IPS-20b (cell line): ENCODE data around the gene BSN.

Experiments used
- H3K27ac ChIP-seq: one replicate; pipeline ENCODE4 v1.5.1; 2013; ENCODE audit warnings: low read length
- H3K27me3 ChIP-seq: 2 replicates; pipeline ENCODE4 v1.6.1; 2013; ENCODE audit warnings: mild to moderate bottlenecking, low read length, inconsistent platforms; ENCODE audit not compliant: insufficient read depth
- H3K36me3 ChIP-seq: 2 replicates; pipeline ENCODE4 v1.6.1; 2013; ENCODE audit warnings: low read depth, mild to moderate bottlenecking, inconsistent platforms, low read length, moderate library complexity; ENCODE audit not compliant: insufficient read depth
- H3K4me1 ChIP-seq: 2 replicates; pipeline ENCODE4 v1.6.1; 2013; ENCODE audit warnings: mild to moderate bottlenecking, control low read depth, inconsistent platforms, low read length, moderate library complexity; ENCODE audit not compliant: insufficient read depth
- H3K4me3 ChIP-seq: 2 replicates; pipeline ENCODE4 v1.5.1; 2013; ENCODE audit warnings: mild to moderate bottlenecking, low read length, inconsistent platforms
- H3K9ac ChIP-seq: 2 replicates; pipeline ENCODE4 v1.6.1; 2013; ENCODE audit warnings: low read depth, mild to moderate bottlenecking, inconsistent platforms, low read length, moderate library complexity
- H3K9me3 ChIP-seq: 2 replicates; pipeline ENCODE4 v1.6.1; 2013; ENCODE audit warnings: mild to moderate bottlenecking, low read depth, low read length, inconsistent platforms; ENCODE audit not compliant: insufficient read depth

The BSN gene

DNA sequence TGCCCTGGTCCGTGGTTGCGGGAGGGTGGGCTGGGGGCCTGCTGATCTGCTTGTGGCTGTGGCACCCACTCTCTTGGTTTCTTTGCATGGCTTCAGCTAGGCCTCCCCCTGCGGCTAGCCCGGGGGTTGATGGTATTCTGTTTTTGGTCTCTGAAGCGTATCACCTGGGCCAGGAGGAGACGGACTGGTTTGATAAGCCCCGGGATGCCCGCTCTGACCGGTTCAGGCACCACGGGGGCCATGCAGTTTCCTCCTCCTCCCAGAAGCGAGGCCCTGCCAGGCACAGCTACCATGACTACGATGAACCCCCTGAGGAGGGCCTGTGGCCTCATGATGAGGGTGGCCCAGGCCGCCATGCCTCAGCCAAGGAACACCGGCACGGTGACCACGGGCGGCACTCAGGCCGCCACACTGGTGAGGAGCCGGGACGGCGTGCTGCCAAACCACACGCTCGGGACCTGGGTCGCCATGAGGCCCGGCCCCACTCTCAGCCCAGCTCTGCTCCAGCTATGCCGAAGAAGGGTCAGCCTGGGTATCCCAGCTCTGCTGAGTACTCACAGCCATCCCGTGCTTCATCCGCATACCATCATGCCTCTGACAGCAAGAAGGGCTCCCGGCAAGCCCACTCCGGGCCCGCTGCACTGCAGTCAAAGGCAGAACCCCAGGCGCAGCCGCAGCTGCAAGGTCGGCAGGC, 108.6 kb downstream of the BSN start:
- no peaks in the 10 kb centered on the region for H3K4me1 ChIP-seq
- no peaks in the 10 kb centered on the region for H3K9me3 ChIP-seq
- H3K36me3 ChIP-seq, result no peaks in the 10 kb centered on the region
- no peak overlapping the region for H3K9ac ChIP-seq
- no peak overlapping the region for H3K27ac ChIP-seq
- no peak overlapping the region for H3K4me3 ChIP-seq
- H3K27me3 ChIP-seq, result no peaks in the 10 kb centered on the region

DNA sequence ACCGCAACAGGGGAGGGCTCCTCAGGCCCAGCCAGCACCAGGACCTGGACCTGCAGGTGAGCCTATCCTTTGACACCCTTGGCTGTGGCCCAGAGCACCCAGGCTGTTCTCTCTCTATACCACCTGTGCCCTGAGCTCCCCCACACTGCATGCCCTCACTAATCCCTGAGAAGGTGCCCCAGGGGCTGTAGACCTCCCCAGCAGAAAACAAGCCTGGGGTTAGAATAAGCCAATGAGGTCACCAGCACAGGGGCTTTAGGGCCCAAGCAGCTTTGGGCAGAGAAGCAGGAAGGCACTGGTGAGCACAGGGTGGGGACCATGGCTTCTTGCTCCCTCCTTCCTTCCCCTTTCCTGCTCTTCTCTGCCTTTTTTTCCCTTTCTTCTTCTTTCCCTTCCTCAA, 109.6 kb downstream of the BSN start:
- H3K27me3 ChIP-seq, result no peaks in the 10 kb centered on the region
- H3K4me3 ChIP-seq, result no peak overlapping the region
- H3K36me3 ChIP-seq, result no peaks in the 10 kb centered on the region
- H3K4me1 ChIP-seq, result no peaks in the 10 kb centered on the region
- no peak overlapping the region for H3K9ac ChIP-seq
- H3K9me3 ChIP-seq, result no peaks in the 10 kb centered on the region
- no peak overlapping the region for H3K27ac ChIP-seq

DNA sequence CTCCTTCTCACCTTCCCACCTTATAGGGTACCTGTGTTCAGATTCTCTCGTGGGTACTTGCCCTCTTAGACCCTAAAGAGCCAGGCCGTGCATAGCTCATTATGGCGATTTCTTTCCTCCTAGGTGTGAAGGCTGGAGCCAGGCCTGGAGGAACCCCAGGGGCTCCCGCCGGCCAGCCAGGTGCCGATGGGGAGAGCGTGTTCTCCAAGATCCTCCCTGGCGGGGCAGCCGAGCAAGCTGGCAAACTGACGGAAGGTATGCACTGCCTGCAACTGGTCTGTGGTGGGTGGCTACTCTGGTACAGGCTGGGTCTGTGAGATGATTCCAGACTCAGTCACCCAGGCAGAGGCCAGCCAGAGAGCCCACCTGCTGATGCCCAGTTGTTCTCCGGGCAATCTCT, 110.0 kb downstream of the BSN start:
- no peak overlapping the region for H3K9ac ChIP-seq
- H3K9me3 ChIP-seq, result no peaks in the 10 kb centered on the region
- H3K27me3 ChIP-seq, result no peaks in the 10 kb centered on the region
- no peaks in the 10 kb centered on the region for H3K4me1 ChIP-seq
- H3K36me3 ChIP-seq, result no peaks in the 10 kb centered on the region
- no peak overlapping the region for H3K27ac ChIP-seq
- no peak overlapping the region for H3K4me3 ChIP-seq

DNA sequence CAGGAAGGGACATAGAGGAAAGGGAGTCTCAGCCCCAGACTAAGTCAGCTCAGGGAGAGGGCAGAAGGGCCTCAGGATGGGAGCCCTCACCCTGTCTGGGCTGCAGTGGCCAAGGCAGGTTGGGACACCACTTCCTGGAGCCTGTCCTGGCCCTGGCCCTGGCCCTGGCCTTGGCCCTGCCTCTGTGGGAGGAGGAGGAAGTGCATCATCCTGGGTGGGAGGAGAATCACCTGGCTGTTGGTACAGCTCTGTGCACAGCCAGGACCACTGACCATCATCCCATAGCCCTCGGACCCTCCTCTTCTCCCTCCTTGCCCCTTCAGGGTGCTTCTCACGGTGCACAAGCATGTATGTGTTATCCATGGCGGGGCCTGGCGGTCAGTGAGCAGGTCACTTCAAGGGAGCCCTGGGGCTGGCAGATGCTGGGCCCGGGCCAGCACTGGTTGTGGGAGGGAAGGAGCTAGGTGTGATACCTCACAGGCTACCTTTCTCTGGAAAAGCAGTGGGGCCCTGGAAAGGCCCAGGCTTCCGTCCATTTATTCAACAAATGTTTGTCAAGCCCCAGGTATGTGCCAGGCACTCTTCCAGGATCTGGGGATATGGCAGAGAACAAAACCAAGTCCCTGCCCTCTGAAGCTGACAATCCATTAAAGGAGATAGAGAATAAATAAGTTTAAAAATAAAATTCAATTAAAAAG, 111.7 kb downstream of the BSN start:
- Histone ChIP-seq H3K9ac (no peak overlapping the region), H3K4me1 (no peaks in the 10 kb centered on the region), H3K27ac (no peak overlapping the region), H3K9me3 (no peaks in the 10 kb centered on the region), H3K27me3 (no peaks in the 10 kb centered on the region), H3K4me3 (no peak overlapping the region), H3K36me3 (no peaks in the 10 kb centered on the region)

DNA sequence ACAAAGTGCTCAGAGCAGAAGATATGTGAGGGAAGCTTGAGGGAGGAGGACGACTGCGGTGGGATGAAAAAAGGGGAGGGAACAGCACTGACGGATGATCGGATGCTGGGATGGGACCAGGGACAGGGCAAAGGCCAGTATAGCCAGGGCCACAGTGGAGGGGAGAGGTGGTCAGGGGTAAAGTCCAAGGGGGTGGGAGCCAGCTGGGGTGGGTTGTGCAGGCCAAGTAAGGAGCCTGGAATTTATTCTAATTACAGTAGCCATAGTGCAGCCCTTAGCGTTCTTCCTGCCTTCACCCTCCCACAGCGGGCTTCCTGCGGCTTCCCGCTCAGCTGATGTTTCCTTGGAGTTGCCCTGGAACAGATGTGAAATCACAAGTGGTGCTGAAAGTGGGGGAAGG, 112.3 kb downstream of the BSN start:
- H3K9me3 ChIP-seq, result no peaks in the 10 kb centered on the region
- peak overlapping the region; percentile 21; the same call in 1 of the 2 replicates for H3K9ac ChIP-seq
- H3K36me3 ChIP-seq, result no peaks in the 10 kb centered on the region
- H3K4me3 ChIP-seq, result no peak overlapping the region
- no peaks in the 10 kb centered on the region for H3K27me3 ChIP-seq
- no peaks in the 10 kb centered on the region for H3K4me1 ChIP-seq
- no peak overlapping the region for H3K27ac ChIP-seq

DNA sequence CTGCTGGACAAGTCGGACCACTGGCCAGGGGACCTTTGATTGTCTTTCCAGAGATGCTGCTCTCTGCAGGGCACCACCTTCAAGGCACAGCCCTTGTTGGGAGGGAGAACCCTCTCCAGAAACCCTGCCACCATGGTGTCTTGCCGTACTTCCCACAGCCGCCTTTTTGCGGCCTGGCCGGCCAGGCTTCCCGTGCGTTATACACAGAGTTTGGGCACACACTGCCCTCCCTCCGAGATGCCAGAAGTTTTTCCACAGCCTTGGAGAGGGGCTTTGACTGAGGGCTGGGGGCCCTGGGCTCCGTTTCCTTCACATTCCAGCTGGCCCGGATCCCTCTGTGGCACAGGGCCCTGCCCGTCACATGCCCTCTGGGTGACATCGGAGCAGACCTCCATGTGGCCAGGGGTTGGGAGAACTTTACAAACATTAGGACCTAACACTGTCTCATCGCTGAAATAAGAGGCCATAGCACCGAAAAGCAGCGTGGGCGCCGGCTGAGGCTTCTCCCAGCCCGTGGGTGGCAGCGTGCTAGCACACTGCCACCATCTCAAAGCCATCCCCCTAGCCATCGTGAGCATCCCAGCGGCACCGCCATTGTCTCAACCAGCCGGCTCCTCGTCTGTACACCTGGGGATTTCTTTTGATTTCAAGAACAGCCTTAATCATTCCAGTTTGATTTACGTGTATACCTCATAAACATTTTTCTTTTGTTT, 113.6 kb downstream of the BSN start:
- no peak overlapping the region for H3K4me3 ChIP-seq
- no peak overlapping the region for H3K9ac ChIP-seq
- no peaks in the 10 kb centered on the region for H3K36me3 ChIP-seq
- no peaks in the 10 kb centered on the region for H3K27me3 ChIP-seq
- no peak overlapping the region for H3K27ac ChIP-seq
- no peaks in the 10 kb centered on the region for H3K9me3 ChIP-seq
- H3K4me1 ChIP-seq, result no peaks in the 10 kb centered on the region

DNA sequence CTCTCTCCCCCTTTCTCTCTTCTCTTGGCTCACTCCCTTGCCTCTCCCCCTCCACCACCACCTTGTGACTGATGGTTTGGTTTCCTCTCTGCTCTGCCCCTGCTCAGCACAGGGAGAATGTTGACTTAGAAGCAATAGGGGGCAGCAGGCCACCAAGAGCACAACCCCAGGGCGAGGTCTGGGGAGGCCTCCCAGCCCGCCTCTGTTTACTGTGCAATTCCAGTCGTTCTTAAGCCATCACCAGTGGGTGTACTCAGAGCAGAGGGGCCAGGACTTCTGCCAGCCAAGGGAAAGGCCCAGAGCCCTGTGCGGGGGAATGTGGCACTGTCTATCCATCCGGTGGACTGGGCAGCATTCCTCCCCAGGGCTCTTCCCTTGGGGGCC, 114.1 kb downstream of the BSN start:
- no peaks in the 10 kb centered on the region for H3K36me3 ChIP-seq
- no peak overlapping the region for H3K4me3 ChIP-seq
- H3K27ac ChIP-seq, result no peak overlapping the region
- H3K9ac ChIP-seq, result no peak overlapping the region
- H3K4me1 ChIP-seq, result no peaks in the 10 kb centered on the region
- H3K27me3 ChIP-seq, result no peaks in the 10 kb centered on the region
- no peaks in the 10 kb centered on the region for H3K9me3 ChIP-seq

DNA sequence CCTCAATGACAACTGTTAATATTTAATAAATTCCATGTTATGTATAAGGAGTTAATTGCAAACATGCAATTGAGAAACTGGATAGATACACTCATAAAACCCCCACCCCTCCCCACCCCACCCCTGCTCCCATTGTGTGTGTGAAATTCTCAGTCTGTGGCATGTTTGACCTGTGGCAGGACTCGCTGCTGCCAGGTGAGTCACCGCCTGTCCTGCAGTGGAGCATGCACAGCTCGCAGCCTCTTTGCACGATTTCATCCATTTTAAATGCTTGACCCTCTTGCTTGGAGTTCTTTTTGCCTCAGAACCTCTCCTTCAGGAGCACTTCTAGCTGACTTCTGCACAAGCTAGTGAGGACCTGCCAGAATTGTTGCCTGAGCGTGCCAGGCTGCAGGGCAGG, 114.6 kb downstream of the BSN start:
- Histone ChIP-seq H3K9ac (no peak overlapping the region), H3K36me3 (no peaks in the 10 kb centered on the region), H3K27ac (no peak overlapping the region)

DNA sequence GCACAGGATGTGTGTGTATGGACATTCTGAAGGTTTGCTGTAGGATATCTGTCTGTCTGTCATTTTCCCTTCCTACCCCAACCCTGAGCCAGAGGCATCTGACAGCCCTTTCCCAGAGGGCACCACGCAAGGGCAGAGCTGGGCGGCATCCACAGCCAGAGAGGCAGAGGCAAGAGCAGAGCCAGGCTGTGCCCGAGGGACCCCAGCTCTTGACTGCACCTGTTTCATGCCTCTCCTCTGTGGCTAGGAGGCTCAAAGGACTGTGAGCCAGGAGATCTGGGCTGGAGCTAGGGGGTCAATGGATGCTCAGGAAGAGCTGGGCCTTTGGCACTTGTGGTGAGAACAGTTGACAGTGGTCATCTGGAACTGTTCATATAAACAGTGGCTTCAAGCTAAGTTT, 115.1 kb downstream of the BSN start:
- no peaks in the 10 kb centered on the region for H3K36me3 ChIP-seq
- no peak overlapping the region for H3K9ac ChIP-seq
- H3K27ac ChIP-seq, result no peak overlapping the region
- H3K27me3 ChIP-seq, result no peaks in the 10 kb centered on the region
- H3K4me3 ChIP-seq, result no peak overlapping the region
- H3K9me3 ChIP-seq, result no peaks in the 10 kb centered on the region
- no peaks in the 10 kb centered on the region for H3K4me1 ChIP-seq

More for the DNA sequence above, 114.6 kb downstream of the BSN start:
- Histone ChIP-seq H3K4me1 (no peaks in the 10 kb centered on the region), H3K9me3 (no peaks in the 10 kb centered on the region), H3K4me3 (no peak overlapping the region), H3K27me3 (no peaks in the 10 kb centered on the region)

DNA sequence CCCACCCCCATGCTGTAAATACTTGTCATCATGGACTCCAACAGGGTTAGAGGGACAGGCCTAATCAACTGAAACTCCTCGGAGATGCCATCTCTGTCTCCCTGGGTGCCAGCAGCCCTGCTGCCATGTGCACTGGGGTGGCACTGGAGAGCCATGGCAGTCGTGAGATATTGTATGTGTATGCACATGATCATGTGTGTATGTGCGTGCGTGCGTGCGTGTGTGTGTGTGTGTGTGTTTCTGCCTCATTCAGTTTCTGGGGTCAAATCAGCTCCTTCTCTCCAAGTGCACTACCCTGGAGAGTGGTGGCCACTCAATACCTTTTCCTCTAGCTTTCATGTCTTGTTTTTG, 116.6 kb downstream of the BSN start:
- H3K4me3 ChIP-seq, result no peak overlapping the region
- H3K27ac ChIP-seq, result no peak overlapping the region
- no peak overlapping the region for H3K9ac ChIP-seq
- H3K36me3 ChIP-seq, result peaks cover 5% of the 10 kb centered on the region
- H3K9me3 ChIP-seq, result no peaks in the 10 kb centered on the region
- no peaks in the 10 kb centered on the region for H3K27me3 ChIP-seq
- 0 out of 2 replicates have a peak, but pooled peaks cover 4% of the 10 kb centered on the region for H3K4me1 ChIP-seq

DNA sequence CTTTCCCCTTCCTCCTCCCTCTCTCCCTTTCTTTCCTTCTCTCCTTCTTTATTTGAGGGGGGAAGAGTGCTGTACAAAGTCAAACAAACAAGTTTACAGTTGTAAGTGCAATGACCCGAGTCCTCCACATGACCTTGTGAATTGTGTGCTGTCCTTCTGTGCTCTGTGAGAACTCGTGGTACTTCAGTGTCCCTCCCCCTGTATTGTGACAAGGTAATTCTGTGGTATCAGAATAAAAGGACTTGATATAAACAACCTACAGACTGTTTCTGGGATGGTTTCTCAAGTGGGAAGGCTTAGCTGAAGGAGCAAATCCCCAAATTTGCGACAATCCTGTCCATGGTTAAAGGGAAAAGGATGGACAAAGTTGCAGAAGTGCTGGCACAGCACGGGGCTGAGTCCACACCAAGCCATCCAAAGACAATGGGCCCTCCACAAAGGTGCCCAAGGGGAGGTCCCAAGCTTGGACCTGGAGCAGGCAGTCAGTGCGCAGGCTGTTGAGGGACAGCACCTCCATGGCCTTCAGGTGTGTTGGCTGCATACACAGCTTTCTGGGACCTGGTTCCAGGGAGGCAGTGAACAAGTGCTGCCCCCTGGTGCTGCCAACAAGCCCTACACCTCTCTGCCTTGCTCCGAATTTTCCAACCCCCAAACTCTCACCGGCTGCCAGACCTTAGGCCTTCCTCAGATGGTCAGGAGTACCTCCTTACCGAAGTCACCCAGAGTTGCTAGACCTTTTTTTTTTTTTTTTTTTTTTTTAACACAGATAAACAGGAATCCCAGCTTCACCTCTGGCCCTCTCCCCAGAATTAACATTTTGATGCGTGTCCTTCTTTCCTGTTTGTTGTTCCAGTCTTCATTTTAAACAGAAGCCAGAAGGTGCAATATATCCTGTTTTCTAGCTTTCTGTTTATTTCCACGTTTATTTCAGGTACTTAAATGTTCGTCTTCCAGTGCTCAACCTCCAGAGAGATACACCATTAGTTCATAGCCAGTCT, 117.3 kb downstream of the BSN start:
- no peak overlapping the region for H3K4me3 ChIP-seq
- H3K9me3 ChIP-seq, result no peaks in the 10 kb centered on the region
- no peak overlapping the region for H3K9ac ChIP-seq
- peaks cover 12% of the 10 kb centered on the region for H3K36me3 ChIP-seq
- no peaks in the 10 kb centered on the region for H3K27me3 ChIP-seq
- 0 out of 2 replicates have a peak, but pooled peaks cover 4% of the 10 kb centered on the region for H3K4me1 ChIP-seq
- H3K27ac ChIP-seq, result no peak overlapping the region
